ENCODE results near the gene PRPF6.

GRCh38 chr20:63958471-63958870 is 22.5 kb upstream of the PRPF6 start:
- TF ChIP-seq CTCF (IDR thresholded peaks at IDR 0.05) (no peak), POLR2A (IDR thresholded peaks at IDR 0.05) (no peak)

Data from esophagus squamous epithelium (tissue), 4 donors.